CD4-positive, alpha-beta T cell treated with Interleukin-17A for 4 hours (primary cell): ENCODE results near the gene STOX2.

Experiments used
- DNase-seq: peaks from one replicate; pipeline ENCODE4 v3.0.0-alpha.2; 2020; ENCODE audit warnings: mixed read lengths

The STOX2 gene

GRCh38 chr4:183898456-183898855 lies 6.7 kb upstream of the STOX2 start:
- no peak for DNase-seq

- DNase-seq, result no peak
Measured at GRCh38 chr4:183903021-183903760, 1.9 kb upstream of the STOX2 start.

GRCh38 chr4:183905593-183906488 lies 734 bp downstream of the STOX2 start:
- no peak for DNase-seq

GRCh38 chr4:183906489-183906738 lies 1.3 kb downstream of the STOX2 start:
- DNase-seq, result no peak

- no peak for DNase-seq
Measured at GRCh38 chr4:183906739-183907651, 1.9 kb downstream of the STOX2 start.

- DNase-seq, result no peak
Measured at GRCh38 chr4:183907871-183908683, 3.0 kb downstream of the STOX2 start.

- DNase-seq, result no peak
Measured at GRCh38 chr4:183909187-183909586, 4.1 kb downstream of the STOX2 start.

- no peak for DNase-seq
Measured at GRCh38 chr4:183909801-183910200, 4.7 kb downstream of the STOX2 start.

GRCh38 chr4:183912585-183912984 lies 7.5 kb downstream of the STOX2 start:
- DNase-seq, result no peak

GRCh38 chr4:183915976-183916375 lies 10.9 kb downstream of the STOX2 start:
- no peak for DNase-seq

GRCh38 chr4:183918696-183919095 lies 13.6 kb downstream of the STOX2 start:
- DNase-seq, result no peak

- DNase-seq, result no peak
Measured at GRCh38 chr4:183919141-183919540, 14.0 kb downstream of the STOX2 start.

- no peak for DNase-seq
Measured at GRCh38 chr4:183920512-183920911, 15.4 kb downstream of the STOX2 start.

- DNase-seq, result no peak
Measured at GRCh38 chr4:183921335-183921734, 16.2 kb downstream of the STOX2 start.

GRCh38 chr4:183924362-183925044 lies 19.4 kb downstream of the STOX2 start:
- DNase-seq, result no peak

- no peak for DNase-seq
Measured at GRCh38 chr4:183926950-183927349, 21.8 kb downstream of the STOX2 start.

GRCh38 chr4:183932576-183932975 lies 27.5 kb downstream of the STOX2 start:
- no peak for DNase-seq

GRCh38 chr4:183934761-183935160 lies 29.7 kb downstream of the STOX2 start:
- DNase-seq, result no peak

GRCh38 chr4:183935355-183936005 lies 30.4 kb downstream of the STOX2 start:
- DNase-seq, result no peak

GRCh38 chr4:183936047-183936446 lies 30.9 kb downstream of the STOX2 start:
- no peak for DNase-seq
